GM12878 (cell line): Measurements from ENCODE around the gene BCAS3. TPM values are rescaled to one million over a fixed set of nuclear protein-coding genes. Genes with fewer than 3 reads are reported as not detected.

Experiments used
- ATAC-seq: fragments of 200-7000 bp; cut with Tn5 transposase; 3 replicates; pipeline ENCODE4 v1.9.1; 2020; ENCODE audit warnings: mild to moderate bottlenecking, moderate library complexity
- BruUV-seq: library from RNA; stranded (reverse); fragments of 400-500 nt; replicated peaks from 2 replicates; lab custom pipeline; 2021; lab: Mats Ljungman, UMichigan
- CTCF ChIA-PET: fragments of 300-600 bp; sonication (Branson Sonifier 250); formaldehyde crosslinking; extraction: SDS; loops from one replicate; lab custom pipeline; 2021; ENCODE audit warnings: inconsistent platforms; lab: Yijun Ruan, JAX
- POLR2A ChIA-PET: fragments of 350-600 bp; formaldehyde crosslinking; extraction: SDS; loops from one replicate; lab custom pipeline; 2021; ENCODE audit warnings: inconsistent platforms; lab: Charles Lee
- RAD21 ChIA-PET: fragments of 300-600 bp; sonication (Branson Sonifier 250); formaldehyde crosslinking; loops from one replicate; lab custom pipeline; 2023; ENCODE audit warnings: antibody characterized with exemption; ENCODE audit not compliant: unreplicated experiment; lab: Charles Lee
- SMC1A ChIA-PET: fragments of 300-600 bp; sonication (Branson Sonifier 250); formaldehyde crosslinking; loops from one replicate; lab custom pipeline; 2023; ENCODE audit not compliant: unreplicated experiment, uncharacterized antibody; lab: Charles Lee
- DNase-seq: peaks from one replicate; pipeline ENCODE4 v3.0.0-alpha.2; 2011; ENCODE audit warnings: low read depth, low spot score
- FAIRE-seq: peaks from 3 replicates; lab custom pipeline; 2011; peaks lifted over from hg19 to GRCh38; lab: Jason Lieb, UNC
- H2AFZ ChIP-seq: 2 replicates; pipeline ENCODE4 v1.6.0; 2011; ENCODE audit warnings: low read depth, low read length, control low read depth; ENCODE audit not compliant: control insufficient read depth
- H3K27ac ChIP-seq: 2 replicates; pipeline ENCODE4 v1.5.1; 2011; ENCODE audit warnings: control low read depth; ENCODE audit not compliant: control insufficient read depth, insufficient read depth
- H3K27me3 ChIP-seq, 2 experiments: replicated peaks in 1 of 2; 2 replicates each; pipeline versions ENCODE4 v1.6.0 to v1.6.1; 2011; ENCODE audit warnings: low read length in 1 of 2; ENCODE audit not compliant: control insufficient read depth in 2 of 2, insufficient read depth in 2 of 2
- H3K36me3 ChIP-seq, 2 experiments: 2 replicates each; pipeline ENCODE4 v1.5.1; 2011; ENCODE audit warnings: low read length in 1 of 2; ENCODE audit not compliant: control insufficient read depth in 2 of 2, insufficient read depth in 2 of 2
- H3K4me1 ChIP-seq: 2 replicates; pipeline ENCODE4 v1.6.1; 2011; ENCODE audit warnings: mild to moderate bottlenecking, low read length, moderate library complexity, mixed read lengths; ENCODE audit not compliant: control insufficient read depth, insufficient read depth
- H3K4me2 ChIP-seq: 2 replicates; pipeline ENCODE4 v1.6.0; 2011; ENCODE audit warnings: control low read depth; ENCODE audit not compliant: control insufficient read depth, insufficient read depth
- H3K4me3 ChIP-seq: fragments of 200-600 bp; sonication (generic); 2 replicates; pipeline ENCODE4 v1.5.1; 2016
- H3K79me2 ChIP-seq: 2 replicates; pipeline ENCODE4 v1.6.0; 2011; ENCODE audit warnings: low read length; ENCODE audit not compliant: control insufficient read depth, insufficient read depth
- H3K9ac ChIP-seq: 2 replicates; pipeline ENCODE4 v1.8.0; 2011; ENCODE audit warnings: low read length, control low read depth, mixed read lengths; ENCODE audit not compliant: control insufficient read depth, insufficient read depth
- H3K9me3 ChIP-seq: replicated peaks from 3 replicates; pipeline ENCODE4 v1.5.1; 2011; ENCODE audit warnings: mild to moderate bottlenecking, low read length; ENCODE audit not compliant: control insufficient read depth, insufficient read depth
- H4K20me1 ChIP-seq: 2 replicates; pipeline ENCODE4 v1.6.0; 2011; ENCODE audit not compliant: control insufficient read depth, insufficient read depth
- ATF3 ChIP-seq: IDR thresholded peaks from 2 replicates; pipeline ENCODE4 v1.6.1; 2011; ENCODE audit warnings: low read depth, mild to moderate bottlenecking, low read length, moderate library complexity, borderline replicate concordance; ENCODE audit errors: extremely low read depth
- BHLHE40 ChIP-seq, 2 experiments: fragments of 450-650 bp in 1 of 2; IDR thresholded peaks; 2 replicates each; pipeline ENCODE4 v1.6.1; 2011 to 2017; ENCODE audit warnings: low read depth in 2 of 2, borderline replicate concordance in 1 of 2, improper control_type of control experiment in 1 of 2, low read length in 1 of 2, mild to moderate bottlenecking in 1 of 2
- BMI1 ChIP-seq: fragments of 450-650 bp; IDR thresholded peaks from 2 replicates; pipeline ENCODE4 v1.6.1; 2016; ENCODE audit warnings: mild to moderate bottlenecking, moderate library complexity, borderline replicate concordance
- CEBPB ChIP-seq, 2 experiments: fragments of 150-350 bp in 1 of 2; IDR thresholded peaks; 2 replicates each; pipeline ENCODE4 v1.6.1; 2012 to 2014; ENCODE audit warnings: low read depth in 2 of 2, low read length in 2 of 2, borderline replicate concordance in 1 of 2, inconsistent platforms in 1 of 2
- CHD2 ChIP-seq: IDR thresholded peaks from 2 replicates; pipeline ENCODE4 v1.6.1; 2011; ENCODE audit warnings: low read depth, low read length, improper control_type of control experiment, borderline replicate concordance
- EP300 ChIP-seq, 2 experiments: fragments of 150-350 bp in 1 of 2; IDR thresholded peaks; 2 replicates each; pipeline ENCODE4 v1.6.1; 2011 to 2012; ENCODE audit warnings: low read depth in 2 of 2, low read length in 2 of 2, borderline replicate concordance in 1 of 2, improper control_type of control experiment in 1 of 2, inconsistent platforms in 1 of 2; ENCODE audit not compliant: control insufficient read depth in 1 of 2
- JUNB ChIP-seq: IDR thresholded peaks from 2 replicates; pipeline ENCODE4 v1.6.1; 2016; ENCODE audit warnings: antibody characterized with exemption, mild to moderate bottlenecking
- KDM1A ChIP-seq: fragments of 200-600 bp; sonication (generic); IDR thresholded peaks from 2 replicates; pipeline ENCODE4 v1.6.1; 2016; ENCODE audit warnings: borderline replicate concordance
- MAX ChIP-seq: IDR thresholded peaks from 2 replicates; pipeline ENCODE4 v1.6.1; 2012; ENCODE audit warnings: low read depth, low read length, improper control_type of control experiment
- RB1 ChIP-seq: fragments of 450-650 bp; formaldehyde crosslinking; IDR thresholded peaks from 2 replicates; pipeline ENCODE4 v1.6.1; 2017; ENCODE audit warnings: mild to moderate bottlenecking, borderline replicate concordance
- RUNX3 ChIP-seq: IDR thresholded peaks from 2 replicates; pipeline ENCODE4 v1.6.1; 2012; ENCODE audit warnings: low read length, inconsistent platforms
- STAT1 ChIP-seq: fragments of 450-650 bp; conservative IDR thresholded peaks from 2 replicates; pipeline ENCODE4 v1.6.1; 2014; ENCODE audit warnings: antibody characterized with exemption, mild to moderate bottlenecking
- ZBTB33 ChIP-seq: fragments of 450-650 bp; IDR thresholded peaks from 2 replicates; pipeline ENCODE4 v1.6.1; 2017; ENCODE audit warnings: mild to moderate bottlenecking
- ZNF622 ChIP-seq: fragments of 450-650 bp; IDR thresholded peaks from 2 replicates; pipeline ENCODE4 v1.6.1; 2017; ENCODE audit warnings: mild to moderate bottlenecking, inconsistent platforms
- WGBS: methylation state at CpG from one replicate; pipeline ENCODE4 v1.1.6; 2016; ENCODE audit warnings: low lambda C conversion rate; ENCODE audit not compliant: insufficient replicate concordance, insufficient coverage; ENCODE audit errors: missing lambda C conversion rate; 5-methylcytosine and 5-hydroxymethylcytosine counted together
- in situ Hi-C: fragments of 300-500 bp; cut with MboI; formaldehyde crosslinking; loops from 9 replicates; pipeline ENCODE4 v1.14.3; 2018; ENCODE audit warnings: mixed read lengths
- intact Hi-C: fragments of 100-400 bp; cut with micrococcal nuclease; formaldehyde crosslinking; loops from one replicate; pipeline ENCODE4 v1.14.2; 2022; ENCODE audit not compliant: unreplicated experiment
- polyA plus RNA-seq, 11 experiments: library from polyadenylated mRNA; depleted of rRNA in 4 of 11; unstranded in 6 of 11; stranded (reverse) in 5 of 11; fragments of >200 nt; fragmentation: Nextera tagmentation in 4 of 11; fragmentation: Illumina TruSeq in 1 of 11; extraction: Ambion mirVana in 4 of 11; extraction: Trizol in 1 of 11; gene quantifications; 1 replicate in 1 of 11; 2 replicates in 10 of 11; pipeline versions ENCODE4 v1.2.1 to v1.2.3, GENCODE V29; 2011 to 2016; ENCODE audit warnings: inconsistent platforms in 2 of 11, missing spikeins in 2 of 11, low read depth in 1 of 11
- total RNA-seq, 4 experiments: library from RNA; depleted of rRNA in 3 of 4; stranded (reverse); fragments of >200 nt in 3 of 4; fragmentation: Illumina TruSeq in 1 of 4; extraction: Trizol in 1 of 4; gene quantifications; 2 replicates each; pipeline versions ENCODE4 v1.2.1 to v1.2.3, GENCODE V29; 2013 to 2021

The BCAS3 gene
- total and polyA plus RNA-seq, 10 of the 15 experiments (the other 5 are each of a cell fraction or from before 2014, with no cell fraction given), result 2.1 to 11.0 (median 6.6) TPM

GRCh38 chr17:60960398-60961065 is 282.9 kb downstream of the BCAS3 start:
- H3K4me3 ChIP-seq, result no peak overlapping the region
- intact Hi-C loops, result no loop called here
- no peaks in the 10 kb centered on the region for H3K79me2 ChIP-seq
- H3K36me3 ChIP-seq, result no peaks in the 10 kb centered on the region
- 71% methylated on average over 3 of the region's 3 CpGs for WGBS
- FAIRE-seq (no peak), DNase-seq (no peak), ATAC-seq (no peak)
- ChIA-PET RAD21 (no interaction called here), POLR2A (no interaction called here), SMC1A (no interaction called here), CTCF (interaction anchor here (0.6 kb wide), 1 partner anchor 11 kb away, joined by 3 read pairs; no protein-coding TSS in a partner anchor)
- no TSS peak for BruUV-seq
- H4K20me1 ChIP-seq, result no peaks in the 10 kb centered on the region
- no peak overlapping the region for H3K27ac ChIP-seq
- TF ChIP-seq RB1 (no peak), CHD2 (no peak), JUNB (no peak), EP300 (IDR thresholded peaks at IDR 0.05; ENCODE audit: borderline replicate concordance in 1 of 2, control insufficient read depth in 1 of 2, low read depth in 2 of 2, low read length in 2 of 2) (no peak), KDM1A (no peak), ZNF622 (no peak), ZBTB33 (no peak), RUNX3 (no peak), STAT1 (no peak), BMI1 (no peak), ATF3 (no peak), BHLHE40 (IDR thresholded peaks at IDR 0.05; ENCODE audit: borderline replicate concordance in 1 of 2, low read depth in 2 of 2, low read length in 1 of 2) (no peak), CEBPB (IDR thresholded peaks at IDR 0.05; ENCODE audit: borderline replicate concordance in 1 of 2, low read depth in 2 of 2, low read length in 2 of 2) (no peak), MAX (no peak)
- no peaks in the 10 kb centered on the region for H3K27me3 ChIP-seq
- in situ Hi-C loops, result no loop called here
- no peaks in the 10 kb centered on the region for H3K4me1 ChIP-seq
- H3K4me2 ChIP-seq, result no peak overlapping the region
- no peak overlapping the region for H2AFZ ChIP-seq
- H3K9me3 ChIP-seq, result no peaks in the 10 kb centered on the region; the same call in 2 of the 3 replicates
- H3K9ac ChIP-seq, result no peak overlapping the region
